Measurements from ENCODE around the gene SLC2A4RG. TPM values are rescaled to one million over a fixed set of nuclear protein-coding genes. Genes with fewer than 3 reads are reported as not detected.

Gene SLC2A4RG
- total RNA-seq, 1 experiment from 2014 or later = 121 TPM

DNA sequence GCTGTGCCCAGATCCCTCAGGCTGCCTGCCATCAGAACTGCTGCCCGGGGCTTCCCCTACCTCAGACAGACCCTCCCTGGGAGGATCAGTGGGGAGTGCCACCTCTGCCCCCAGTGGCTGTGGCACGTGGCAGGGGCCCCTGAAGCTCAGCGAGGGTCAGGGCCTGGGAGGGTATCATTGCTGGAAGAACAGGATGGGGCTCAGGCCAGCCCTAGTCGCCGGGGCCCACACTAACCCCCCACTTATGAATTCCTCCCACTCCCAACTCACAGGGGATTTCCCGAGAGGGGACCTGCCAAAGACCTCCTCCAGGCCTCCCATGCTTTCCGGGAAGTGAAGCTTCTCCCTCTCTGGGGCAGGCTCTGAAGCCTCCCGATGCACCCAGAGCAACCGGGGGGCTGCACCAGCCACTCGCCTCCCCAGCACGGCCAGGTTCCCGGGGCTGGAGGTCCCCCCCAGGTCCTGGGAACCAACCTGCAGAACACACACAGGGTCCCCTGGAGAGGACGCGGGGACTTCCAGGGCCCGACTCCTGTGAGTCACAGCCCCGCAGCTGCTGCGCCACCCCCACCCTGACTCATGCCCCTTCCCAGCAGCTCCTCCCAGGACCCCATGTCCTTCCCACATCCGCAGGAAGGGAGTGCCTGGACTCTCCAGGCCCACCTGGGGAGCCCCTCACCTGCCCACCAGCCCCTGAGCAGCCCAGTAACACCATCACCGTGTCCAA, 40.7 kb upstream of the SLC2A4RG start:
- Histone ChIP-seq H3K27ac (ENCODE audit: low read depth, low read length) (peak overlapping the region; percentile 91), H3K9me3 (ENCODE audit: control insufficient read depth in 1 of 2, insufficient read depth in 1 of 2, low read depth in 1 of 2, low read length in 2 of 2) (no peaks in the 10 kb centered on the region), H3K4me3 (replicated peaks in 1 of 2; ENCODE audit: low read depth in 1 of 2, low read length in 2 of 2) (peak overlapping the region; percentile 37 to 41), H3K27me3 (ENCODE audit: insufficient read depth, low read length) (no peaks in the 10 kb centered on the region), H4K20me1 (ENCODE audit: insufficient read depth) (no peaks in the 10 kb centered on the region), H3K4me1 (ENCODE audit: control insufficient read depth in 1 of 2, insufficient read depth in 2 of 2, low read length in 2 of 2) (peaks cover 35 to 78% of the 10 kb centered on the region in 2 experiments), H3K36me3 (ENCODE audit: control insufficient read depth in 1 of 2, insufficient read depth in 2 of 2, low read length in 2 of 2) (peaks cover 0 to 8% of the 10 kb centered on the region in 2 experiments; a peak in 1 of 4 replicates), H3K9ac (ENCODE audit: low read length) (peak overlapping the region; percentile 71), H3K79me2 (ENCODE audit: insufficient read depth, low read length) (peaks cover 10% of the 10 kb centered on the region; the same call in 1 of the 2 replicates), H2AFZ (ENCODE audit: low read depth, low read length, poor library complexity, severe bottlenecking) (no peak overlapping the region), H3K9me2 (ENCODE audit: insufficient read depth) (no peaks in the 10 kb centered on the region), H3K4me2 (ENCODE audit: low read length) (peak overlapping the region; percentile 78)
- BruUV-seq (replicated peaks) = no TSS peak
- TF ChIP-seq CEBPB (IDR thresholded peaks at IDR 0.05; ENCODE audit: low read depth) (no peak), ELF1 (IDR thresholded peaks at IDR 0.05; ENCODE audit: borderline replicate concordance, low read depth) (no peak), TCF7L2 (IDR thresholded peaks at IDR 0.05; ENCODE audit: borderline replicate concordance, extremely low read depth, insufficient read depth, insufficient read length) (peak; percentile 19), YY1 (IDR thresholded peaks at IDR 0.05; ENCODE audit: extremely low read depth, insufficient replicate concordance, low read depth, low read length) (peak; percentile 24), POLR2AphosphoS5 (IDR thresholded peaks at IDR 0.05; ENCODE audit: low read depth, low read length) (peak; percentile 57)
- ChIA-PET CTCF (interaction anchor here (1.4 to 1.6 kb wide), 2 partner anchors 9 to 161 kb away, joined by 3 to 6 read pairs; partner anchors contain the start of genes ARFRP1, PTK6 and ZGPAT), POLR2A (interaction anchor here (1.1 to 3.1 kb wide), 8 partner anchors 9 to 259 kb away, joined by 3 to 12 read pairs (median 6); partner anchors contain the start of genes ARFRP1, RTEL1, TPD52L2 and ZGPAT), RAD21 (ENCODE audit: low non-redundant PET in 1 of 2, low total read pairs in 2 of 2, uncharacterized antibody in 2 of 2, unreplicated experiment in 2 of 2) (interaction anchor here (0.6 to 0.9 kb wide), 2 partner anchors 17 to 166 kb away, joined by 3 read pairs; no protein-coding TSS in a partner anchor)
- intact Hi-C loops (cut with micrococcal nuclease) = loop anchor here (5.0 kb wide), 3 partner anchors 117 to 258 kb away; partner anchors contain the start of genes PTK6 and UCKL1
- peak; percentile 67 for DNase-seq (ENCODE audit: low read depth, low spot score)
- ATAC-seq = peak; percentile 58

All from HCT116 (cell line).